B cell (primary cell): ENCODE results near the gene DMKN. TPM values are rescaled to one million over a fixed set of nuclear protein-coding genes. Genes with fewer than 3 reads are reported as not detected.
A peak's percentile ranks its signal among the peaks of the same experiment; 100 is the strongest.

ENCODE experiments used
- ATAC-seq: fragments of 200-7000 bp; cut with Tn5 transposase; one replicate; pipeline ENCODE4 v1.10.0; 2021; ENCODE audit warnings: low read depth, mild to moderate bottlenecking, moderate number of reproducible peaks, moderate library complexity
- CTCF ChIA-PET: fragments of 350-600 bp; sonication (Branson Sonifier 250); formaldehyde crosslinking; loops from one replicate; lab custom pipeline; 2021; ENCODE audit warnings: antibody characterized with exemption, inconsistent platforms; lab: Charles Lee
- POLR2A ChIA-PET: fragments of 350-600 bp; sonication (Branson Sonifier 250); formaldehyde crosslinking; loops from one replicate; lab custom pipeline; 2021; ENCODE audit warnings: antibody characterized with exemption; lab: Charles Lee
- DNase-seq: peaks from one replicate; pipeline ENCODE4 v3.0.0; 2013
- H2AFZ ChIP-seq: 2 replicates; pipeline ENCODE4 v1.6.1; 2012; ENCODE audit warnings: mild to moderate bottlenecking, low read depth, low read length; ENCODE audit not compliant: insufficient read depth, poor library complexity, severe bottlenecking
- H3K27ac ChIP-seq, 2 donors: 1 replicate in 1 of 2; 2 replicates in 1 of 2; pipeline ENCODE4 v1.5.1; 2012 to 2013; ENCODE audit warnings: low read length in 2 of 2, mild to moderate bottlenecking in 2 of 2, moderate library complexity in 1 of 2
- H3K27me3 ChIP-seq, 4 experiments: fragments of 200-600 bp in 1 of 4; sonication (generic) in 1 of 4; replicated peaks in 1 of 4; 1 replicate in 2 of 4; 2 replicates in 2 of 4; pipeline versions ENCODE4 v1.6.1 to v1.7.0; 2013 to 2016; ENCODE audit warnings: low read length in 3 of 4, mild to moderate bottlenecking in 2 of 4, mixed read lengths in 1 of 4, moderate library complexity in 1 of 4; ENCODE audit not compliant: insufficient read depth in 4 of 4, control insufficient read depth in 3 of 4; ENCODE audit errors: control extremely low read depth in 1 of 4
- H3K36me3 ChIP-seq, 2 experiments: replicated peaks in 1 of 2; 1 replicate in 1 of 2; 2 replicates in 1 of 2; pipeline versions ENCODE4 v1.6.1 to v1.7.1; 2013; ENCODE audit warnings: low read length in 1 of 2; ENCODE audit not compliant: insufficient read depth in 2 of 2, control insufficient read depth in 1 of 2; ENCODE audit errors: control extremely low read depth in 1 of 2, extremely low read depth in 1 of 2
- H3K4me1 ChIP-seq, 2 donors: fragments of 200-600 bp in 1 of 2; sonication (generic) in 1 of 2; 1 replicate in 1 of 2; 2 replicates in 1 of 2; pipeline versions ENCODE4 v1.5.1 to v1.6.1; 2013 to 2017; ENCODE audit warnings: low read length in 2 of 2; ENCODE audit not compliant: control insufficient read depth in 2 of 2, insufficient read depth in 2 of 2
- H3K4me2 ChIP-seq: replicated peaks from 2 replicates; pipeline ENCODE3; 2012; ENCODE audit warnings: mild to moderate bottlenecking, low read depth, low read length; ENCODE audit not compliant: poor library complexity, severe bottlenecking
- H3K4me3 ChIP-seq, 5 experiments: fragments of 200-600 bp in 1 of 5; sonication (generic) in 1 of 5; 1 replicate in 3 of 5; 2 replicates in 2 of 5; pipeline versions ENCODE4 v1.5.1 to v1.7.0; 2011 to 2016; ENCODE audit warnings: low read length in 4 of 5, mild to moderate bottlenecking in 4 of 5, low read depth in 2 of 5, control low read depth in 1 of 5, moderate library complexity in 1 of 5; ENCODE audit not compliant: insufficient read depth in 1 of 5; ENCODE audit errors: control extremely low read depth in 1 of 5, extremely low read depth in 1 of 5
- H3K79me2 ChIP-seq: fragments of 200-600 bp; sonication (generic); one replicate; pipeline ENCODE4 v1.6.0; 2016; ENCODE audit warnings: low read length; ENCODE audit not compliant: control insufficient read depth, insufficient read depth
- H3K9ac ChIP-seq: fragments of 200-600 bp; sonication (generic); 2 replicates; pipeline ENCODE4 v1.6.1; 2017; ENCODE audit warnings: mild to moderate bottlenecking, low read length, moderate library complexity
- H3K9me3 ChIP-seq, 3 donors: one replicate each; pipeline versions ENCODE4 v1.6.1 to v1.7.1; 2013; ENCODE audit warnings: low read length in 2 of 3; ENCODE audit not compliant: control insufficient read depth in 2 of 3, insufficient read depth in 1 of 3; ENCODE audit errors: control extremely low read depth in 1 of 3
- H4K20me1 ChIP-seq: 2 replicates; pipeline ENCODE4 v1.6.0; 2012; ENCODE audit warnings: mild to moderate bottlenecking, low read length; ENCODE audit not compliant: insufficient read depth, control insufficient read depth, poor library complexity, severe bottlenecking
- H3K27ac Mint-ChIP-seq: one replicate; pipeline ENCODE4 v1.8.0; 2021; ENCODE audit warnings: mixed read lengths
- H3K27me3 Mint-ChIP-seq: one replicate; pipeline ENCODE4 v1.8.0; 2021; ENCODE audit warnings: mixed read lengths
- H3K4me1 Mint-ChIP-seq: one replicate; pipeline ENCODE4 v1.8.0; 2021; ENCODE audit warnings: mixed read lengths
- H3K4me3 Mint-ChIP-seq: one replicate; pipeline ENCODE4 v1.8.0; 2021; ENCODE audit warnings: mixed read lengths
- H3K9me3 Mint-ChIP-seq: one replicate; pipeline ENCODE4 v1.8.0; 2022; ENCODE audit warnings: mixed read lengths; ENCODE audit not compliant: insufficient read depth
- EZH2 ChIP-seq: IDR thresholded peaks from 2 replicates; pipeline ENCODE4 v1.6.1; 2012; ENCODE audit warnings: borderline replicate concordance, low read depth, mild to moderate bottlenecking, moderate library complexity, low read length; ENCODE audit not compliant: insufficient read depth, poor library complexity, severe bottlenecking
- WGBS: methylation state at CpG from one replicate; pipeline ENCODE4 v1.1.5; 2013; ENCODE audit warnings: missing lambda C conversion rate; ENCODE audit not compliant: insufficient coverage; 5-methylcytosine and 5-hydroxymethylcytosine counted together
- intact Hi-C: fragments of 100-400 bp; cut with micrococcal nuclease; formaldehyde crosslinking; loops from one replicate; pipeline ENCODE4 v1.10.0; 2022
- polyA plus RNA-seq: library from polyadenylated mRNA; depleted of rRNA; stranded (reverse); fragments of >200 nt; gene quantifications from 2 replicates; pipeline ENCODE4 v1.2.3, GENCODE V29; 2012
- total RNA-seq, 2 donors: library from RNA; stranded (reverse); fragments of 120-200 nt in 1 of 2; gene quantifications; 1 replicate in 1 of 2; 2 replicates in 1 of 2; pipeline versions ENCODE4 v1.2.3 to v1.2.4, GENCODE V29; 2013 to 2022
- TF ChIP-seq, protein P1 (sequence below): fragments of 200-600 bp; IDR thresholded peaks from one replicate; pipeline ENCODE4 v1.8.0; 2022; ENCODE audit warnings: antibody characterized with exemption, mild to moderate bottlenecking

The DMKN gene
- total and polyA plus RNA-seq, 2 donors (not counting 1 experiment from before 2014, with no cell fraction given) = 0.58 to 4.5 TPM

DNA sequence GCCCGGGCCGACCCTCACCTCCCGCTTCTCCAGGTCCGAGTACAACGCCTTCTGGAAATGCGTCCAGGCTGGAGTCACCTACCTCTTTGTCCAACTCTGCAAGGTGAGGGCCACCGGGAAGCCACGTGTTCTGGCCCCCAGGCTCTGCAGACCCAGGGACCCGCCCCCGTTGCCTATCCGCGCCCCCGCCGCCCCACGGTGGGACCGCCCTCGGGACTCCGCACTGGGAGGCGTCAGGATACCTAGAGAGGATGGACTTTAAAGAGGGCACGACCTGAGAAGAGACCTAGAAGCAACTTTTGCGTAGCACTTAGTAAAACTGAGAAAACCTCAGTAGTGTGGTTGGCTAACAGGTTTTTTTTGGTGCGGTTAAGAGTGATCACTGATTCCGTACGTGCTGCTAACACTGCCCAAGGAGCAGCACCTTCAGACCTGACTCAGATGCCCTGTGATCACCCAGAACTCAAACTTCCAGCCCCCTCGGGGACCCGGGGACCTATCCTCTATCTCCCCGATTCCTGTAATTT, 32.5 kb upstream of the DMKN start:
- Mint-ChIP-seq H3K9me3 (no peaks in the 10 kb centered on the region), H3K27me3 (no peaks in the 10 kb centered on the region), H3K4me1 (peaks cover 32% of the 10 kb centered on the region), H3K4me3 (peak overlapping the region; percentile 91), H3K27ac (peak overlapping the region; percentile 84)
- H3K4me2 ChIP-seq = peak overlapping the region; percentile 98
- H3K4me1 ChIP-seq = peaks cover 16 to 28% of the 10 kb centered on the region in 2 donors
- peak overlapping the region; percentile 52 to 92 for H3K27ac ChIP-seq
- peak overlapping the region; percentile 87 for H3K9ac ChIP-seq
- under 1% methylated on average over 26 of the region's 27 CpGs for WGBS
- ChIA-PET POLR2A (no interaction called here), CTCF (no interaction called here)
- H3K9me3 ChIP-seq = no peaks in the 10 kb centered on the region
- intact Hi-C loops = loop anchor here (1.0 to 5.0 kb wide), 6 partner anchors 66 to 171 kb away; partner anchors contain the start of genes COX6B1, HAUS5 and ZBTB32
- H4K20me1 ChIP-seq = no peaks in the 10 kb centered on the region
- peaks cover 0 to 11% of the 10 kb centered on the region in 2 experiments for H3K36me3 ChIP-seq
- H3K79me2 ChIP-seq = peaks cover 28% of the 10 kb centered on the region
- peak overlapping the region; percentile 45 to 97 (median 86) for H3K4me3 ChIP-seq
- DNase-seq (no peak), ATAC-seq (peak; percentile 40)
- no peaks in the 10 kb centered on the region for H3K27me3 ChIP-seq
- peak overlapping the region; percentile 96 for H2AFZ ChIP-seq
- no peak for TF ChIP-seq EZH2
- TF ChIP-seq, protein P1, sequence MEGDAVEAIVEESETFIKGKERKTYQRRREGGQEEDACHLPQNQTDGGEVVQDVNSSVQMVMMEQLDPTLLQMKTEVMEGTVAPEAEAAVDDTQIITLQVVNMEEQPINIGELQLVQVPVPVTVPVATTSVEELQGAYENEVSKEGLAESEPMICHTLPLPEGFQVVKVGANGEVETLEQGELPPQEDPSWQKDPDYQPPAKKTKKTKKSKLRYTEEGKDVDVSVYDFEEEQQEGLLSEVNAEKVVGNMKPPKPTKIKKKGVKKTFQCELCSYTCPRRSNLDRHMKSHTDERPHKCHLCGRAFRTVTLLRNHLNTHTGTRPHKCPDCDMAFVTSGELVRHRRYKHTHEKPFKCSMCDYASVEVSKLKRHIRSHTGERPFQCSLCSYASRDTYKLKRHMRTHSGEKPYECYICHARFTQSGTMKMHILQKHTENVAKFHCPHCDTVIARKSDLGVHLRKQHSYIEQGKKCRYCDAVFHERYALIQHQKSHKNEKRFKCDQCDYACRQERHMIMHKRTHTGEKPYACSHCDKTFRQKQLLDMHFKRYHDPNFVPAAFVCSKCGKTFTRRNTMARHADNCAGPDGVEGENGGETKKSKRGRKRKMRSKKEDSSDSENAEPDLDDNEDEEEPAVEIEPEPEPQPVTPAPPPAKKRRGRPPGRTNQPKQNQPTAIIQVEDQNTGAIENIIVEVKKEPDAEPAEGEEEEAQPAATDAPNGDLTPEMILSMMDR = no peak
